ENCODE data around the gene KIAA1191.
"Not testable (repeated sequence)": the region's sequence is repeated elsewhere in the genome, so short reads cannot be mapped to it uniquely, and the experiment has no call there.

Gene KIAA1191

DNA sequence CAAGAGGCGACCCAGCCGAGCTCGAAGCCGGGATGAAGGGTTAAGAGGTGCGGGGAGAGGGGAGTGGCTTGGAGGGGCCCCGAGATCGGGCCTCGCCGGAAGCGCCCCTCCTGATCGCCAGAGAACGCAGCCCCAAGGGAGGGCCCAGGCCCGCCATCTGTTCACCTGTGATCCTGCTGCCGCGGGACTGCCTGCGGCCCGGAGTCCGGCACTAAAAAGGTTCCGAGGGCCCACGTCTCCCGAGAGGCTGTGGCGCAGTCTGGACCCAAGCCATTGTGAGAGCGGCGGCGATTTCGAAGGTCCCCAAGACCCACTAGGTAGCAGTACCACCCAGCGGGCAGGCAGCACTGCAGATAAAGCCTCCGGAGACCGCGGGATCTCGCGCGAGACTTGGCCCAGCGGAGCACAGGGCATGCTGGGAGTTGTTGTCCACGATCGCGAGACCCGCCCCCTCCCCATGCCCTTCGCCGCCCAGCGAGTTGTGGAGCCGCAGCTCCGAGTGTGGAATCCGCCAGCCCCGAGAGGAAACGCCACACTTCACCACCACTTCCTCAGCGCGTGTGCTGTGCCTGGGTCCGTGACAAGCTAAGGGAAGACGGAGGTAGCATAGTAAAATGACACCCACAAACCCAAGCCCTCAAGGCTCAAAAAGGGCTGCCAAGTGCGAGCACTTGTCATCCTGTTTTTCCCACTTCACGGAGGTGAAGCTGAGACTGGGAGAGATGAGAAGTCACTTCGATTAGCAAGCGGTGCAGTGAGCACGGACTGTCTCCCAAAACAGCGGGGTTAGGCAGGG is at the start of gene KIAA1191:
KIAA1191 (minus strand) TSS at position 328 of the 796 bp plus-strand sequence. CDS start 2,256 bp downstream, outside the sequence.
- peak; percentile 95 for DNase-seq

DNA sequence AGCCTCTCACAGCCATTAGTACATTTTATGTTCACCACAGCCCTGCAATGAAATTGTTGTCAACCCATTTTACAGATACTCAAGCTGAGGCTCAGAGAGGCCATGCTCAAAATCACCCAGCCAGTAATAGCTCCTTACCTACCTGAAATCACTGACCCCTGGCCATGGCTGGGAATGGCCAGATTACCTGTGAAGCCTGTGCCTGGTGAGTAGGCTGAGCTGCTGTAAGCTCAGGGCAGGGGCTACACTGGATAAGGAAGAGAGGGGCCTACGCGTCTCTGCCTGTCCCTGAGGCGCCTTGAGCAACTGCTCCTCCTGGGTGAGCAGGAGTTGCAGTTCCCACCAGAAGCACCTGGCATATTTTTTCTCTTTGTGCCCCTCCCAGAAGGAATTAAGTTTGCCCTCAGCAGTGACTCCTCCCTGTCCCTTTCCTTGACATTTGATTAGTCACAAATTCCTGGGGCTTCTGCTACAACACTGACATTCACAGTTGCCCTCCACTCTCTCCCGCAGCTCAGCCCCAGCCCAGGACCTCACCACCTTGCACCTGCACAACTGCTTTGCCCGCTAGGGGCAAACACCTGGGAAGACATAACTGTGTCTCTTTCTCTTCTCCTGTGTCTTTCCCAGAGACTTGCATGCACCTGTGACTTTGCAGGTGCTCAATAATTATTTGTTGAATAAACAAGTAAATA is 49.1 kb upstream of the KIAA1191 start:
- no peak for DNase-seq

DNA sequence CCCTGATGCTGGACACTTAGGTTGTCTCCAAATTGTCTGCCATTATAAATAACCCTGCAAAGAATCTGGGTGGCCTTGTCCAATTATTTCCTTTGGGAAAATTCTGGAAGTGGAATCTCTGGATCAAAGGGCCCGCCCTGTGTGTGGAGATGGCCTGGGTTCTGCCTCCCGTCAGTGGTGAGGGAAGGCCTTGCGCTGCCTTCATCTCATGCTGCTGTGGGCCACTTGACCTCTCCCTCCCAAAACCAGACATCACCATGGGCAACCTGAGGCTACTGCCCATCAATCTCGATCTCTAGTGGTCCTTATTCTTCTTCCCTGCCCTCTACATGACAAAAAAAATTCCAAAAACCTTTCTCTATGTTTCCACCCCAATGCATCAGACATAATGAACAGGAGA is 48.2 kb upstream of the KIAA1191 start:
- no peak for DNase-seq

DNA sequence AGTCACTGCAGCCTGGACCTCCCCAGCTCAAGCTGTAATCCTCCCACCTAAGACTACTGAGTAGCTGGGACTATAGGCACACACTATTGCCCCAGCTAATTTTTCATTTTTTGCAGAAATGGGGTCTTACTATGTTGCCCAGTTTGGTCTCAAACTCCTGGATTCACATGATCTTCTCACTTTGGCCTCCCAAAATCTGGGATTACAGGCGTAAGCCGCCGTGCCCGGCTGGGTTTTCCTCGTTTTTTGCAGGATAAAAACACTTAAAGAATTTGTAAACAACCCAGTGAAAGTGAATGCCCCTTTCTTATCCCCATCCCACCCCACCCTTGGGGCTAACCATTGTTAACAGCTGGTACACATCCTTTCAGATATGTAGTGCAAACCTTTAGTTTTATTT is 47.0 kb upstream of the KIAA1191 start:
- no peak for DNase-seq

GRCh38 chr5:176408252-176408573 is 46.6 kb upstream of the KIAA1191 start:
- not testable (repeated sequence) for DNase-seq

DNA sequence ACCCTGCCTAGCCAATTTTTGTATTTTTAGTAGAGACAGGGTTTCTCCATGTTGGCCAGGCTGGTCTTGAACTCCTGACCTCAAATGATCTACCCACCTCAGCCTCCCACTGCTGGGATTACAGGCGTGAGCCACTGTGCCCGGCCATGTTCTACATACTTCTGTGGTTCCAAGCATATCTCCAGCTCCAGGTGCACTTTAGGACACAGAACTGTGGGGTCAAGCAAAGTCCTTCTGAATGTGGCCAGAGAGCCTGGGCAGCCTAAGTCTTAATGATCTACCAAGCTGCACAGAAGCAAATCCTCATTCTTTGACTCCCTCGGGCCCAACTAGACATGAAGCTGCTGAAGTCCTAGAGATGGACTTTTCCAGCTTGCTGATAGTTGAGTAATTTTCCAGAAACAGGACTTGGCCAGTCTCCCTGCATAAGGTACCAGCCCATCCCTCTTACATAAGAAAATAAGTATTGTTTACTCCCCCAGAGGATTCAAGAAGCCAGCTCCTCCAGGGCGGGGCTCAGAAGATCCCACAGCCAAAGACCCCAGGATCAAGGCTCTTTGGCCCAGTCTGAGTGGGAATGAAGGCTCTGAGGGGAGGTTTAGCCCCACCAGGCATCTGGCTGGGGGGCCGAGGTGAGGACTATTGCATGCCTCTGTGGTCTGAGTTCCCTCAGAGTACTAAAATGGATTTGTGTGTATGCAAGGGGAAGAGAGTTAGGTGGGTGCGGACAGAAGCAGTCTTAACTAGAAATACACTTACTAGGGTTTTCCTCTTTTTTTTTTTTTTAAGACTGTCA is 46.1 kb upstream of the KIAA1191 start:
- no peak for DNase-seq

DNA sequence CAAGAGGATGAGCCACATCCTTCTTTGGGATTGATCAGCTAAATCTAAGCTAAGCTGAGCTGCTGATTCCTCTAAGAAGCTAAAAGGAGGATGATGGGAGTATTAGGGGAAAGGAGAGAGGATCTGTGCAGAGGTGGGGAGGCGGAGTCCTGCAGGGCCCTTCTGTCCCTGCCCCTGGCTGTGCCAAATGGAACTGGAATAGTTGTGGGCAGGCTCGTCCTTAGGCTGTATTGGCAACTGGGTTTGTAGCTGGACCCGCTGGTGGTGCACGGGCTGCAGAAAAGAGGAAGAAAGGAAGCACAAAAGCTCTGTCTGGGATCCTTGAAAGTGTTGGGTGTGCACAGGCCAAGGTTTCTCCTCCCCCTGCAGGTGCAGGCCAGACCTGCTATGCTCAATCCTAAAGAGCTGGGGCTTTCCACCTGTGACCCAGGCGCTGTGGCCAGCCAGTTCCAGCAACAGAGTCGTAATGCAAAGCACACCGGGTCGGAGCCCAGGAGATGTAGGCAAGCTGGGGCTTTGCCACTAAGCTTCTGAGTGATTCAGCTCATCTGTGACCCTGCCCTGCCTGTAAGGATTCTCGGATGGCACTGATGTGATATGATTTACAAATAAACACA is 45.0 kb upstream of the KIAA1191 start:
- DNase-seq = no peak

GRCh38 chr5:176405656-176406435 is 44.3 kb upstream of the KIAA1191 start:
- DNase-seq = no peak

GRCh38 chr5:176401281-176402205 is 40.0 kb upstream of the KIAA1191 start:
- no peak for DNase-seq

- DNase-seq = no peak
These were observed 39.0 kb upstream of the KIAA1191 start for GRCh38 chr5:176400382-176401156.

DNA sequence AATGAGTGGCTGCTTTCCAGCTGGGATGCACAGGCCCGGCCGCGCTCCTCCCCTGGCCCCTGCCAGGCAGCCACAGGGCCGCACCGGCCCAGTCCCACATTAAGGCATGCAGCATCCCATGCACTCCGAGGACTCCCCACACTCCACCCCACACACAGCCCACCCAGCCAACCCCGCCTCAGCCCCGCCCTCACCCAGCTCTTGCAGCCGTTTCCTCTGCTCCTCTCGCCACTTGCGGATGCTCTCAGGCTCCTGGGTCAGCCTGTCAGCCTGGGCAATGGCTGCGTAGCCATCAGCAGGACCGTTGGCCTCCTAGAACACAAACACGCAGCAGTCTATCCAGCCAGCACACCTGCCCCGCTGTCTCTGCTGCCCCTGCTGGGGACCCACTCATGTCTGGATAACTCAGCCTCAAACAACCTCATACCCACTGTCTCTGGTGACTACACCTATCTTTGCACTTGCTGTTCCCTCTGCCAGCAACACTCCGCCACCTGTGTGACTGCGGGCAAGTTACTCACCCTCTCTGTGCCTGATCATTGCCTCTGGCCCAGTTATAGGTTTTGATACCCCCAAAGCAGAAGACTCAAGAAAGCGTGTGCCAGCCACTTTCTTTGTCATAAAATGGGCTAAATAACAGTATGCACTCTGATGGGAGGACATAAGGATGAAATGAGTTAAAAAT is 36.3 kb upstream of the KIAA1191 start:
- DNase-seq = no peak

DNA sequence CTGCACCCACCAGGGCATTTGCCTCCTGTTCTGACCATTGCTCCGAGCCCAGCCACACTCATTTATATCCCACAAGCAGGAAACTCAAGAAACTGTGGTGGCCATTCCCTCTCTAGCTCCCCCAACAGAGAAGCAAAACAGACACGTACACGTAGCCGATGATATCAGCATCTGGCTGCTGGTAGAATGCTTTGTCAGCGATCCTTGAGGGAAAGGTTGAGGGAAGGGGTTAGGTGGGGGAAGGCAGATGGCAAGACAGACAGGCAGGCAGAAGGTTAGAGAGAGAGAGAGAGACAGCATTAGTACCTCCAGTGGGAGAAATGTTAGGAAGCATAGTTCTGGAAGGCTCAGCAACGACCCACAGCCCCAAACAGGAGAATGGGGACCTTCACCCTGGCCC is 34.8 kb upstream of the KIAA1191 start:
- DNase-seq = no peak

DNA sequence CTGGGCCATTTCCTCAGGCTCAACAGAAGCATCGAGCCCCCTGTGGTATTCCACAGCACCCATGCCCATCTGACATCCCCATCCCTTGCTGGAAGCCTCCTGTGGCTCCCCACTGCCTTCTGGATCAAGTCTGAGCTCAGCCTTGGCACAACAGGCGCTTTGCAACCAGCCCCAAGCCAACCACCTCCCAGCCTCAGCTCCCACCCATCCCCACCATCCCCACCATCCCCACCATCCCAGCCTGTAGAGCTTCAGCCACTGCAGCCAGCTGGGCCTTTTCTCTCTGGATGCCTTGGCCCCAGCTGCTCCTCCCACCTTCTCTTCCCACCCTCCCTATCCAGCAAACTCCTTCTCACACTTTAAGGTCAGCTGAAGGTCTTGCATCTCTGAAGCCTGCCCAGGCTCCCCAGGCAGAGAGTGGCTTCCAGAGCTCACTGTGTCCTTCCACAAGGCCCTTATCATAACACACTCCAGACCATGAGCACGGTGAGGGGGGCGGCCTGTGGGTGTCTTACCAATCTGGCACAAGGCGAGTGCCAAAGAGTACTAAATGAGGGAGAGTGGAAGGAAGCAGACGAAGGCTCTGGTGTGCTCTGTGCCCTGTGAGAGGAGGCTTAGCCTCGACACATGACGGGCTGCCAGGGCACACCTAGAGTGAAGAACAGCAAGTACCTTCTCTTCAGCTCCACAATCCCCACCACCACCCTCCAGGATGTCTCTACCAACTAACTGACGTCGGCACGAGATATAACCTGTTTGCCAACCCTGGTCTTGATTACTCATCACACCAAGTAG is 33.5 kb upstream of the KIAA1191 start:
- no peak for DNase-seq

GRCh38 chr5:176394096-176394495 is 32.5 kb upstream of the KIAA1191 start:
- no peak for DNase-seq

- no peak for DNase-seq
These were observed 31.0 kb upstream of the KIAA1191 start for GRCh38 chr5:176392526-176392925.

DNA sequence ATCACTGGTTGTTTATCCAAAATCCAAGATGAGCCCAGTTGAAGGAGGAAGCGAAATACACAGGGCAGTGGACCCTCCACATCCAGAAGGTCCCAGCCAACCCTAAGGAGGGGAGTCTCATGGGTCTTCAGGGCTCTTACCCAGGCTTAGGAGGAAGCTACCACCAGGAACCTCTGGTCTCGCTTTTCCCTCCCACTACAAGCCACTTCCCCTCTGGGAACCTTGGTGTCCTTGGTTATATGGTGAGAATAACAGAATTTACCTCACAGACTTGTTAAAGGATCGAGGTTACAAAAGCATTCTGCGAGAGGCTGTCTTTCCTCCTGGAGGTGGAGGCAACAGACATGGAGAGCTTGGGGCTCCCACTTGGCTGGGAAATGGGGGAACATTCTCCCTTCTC is 30.4 kb upstream of the KIAA1191 start:
- DNase-seq = no peak

DNA sequence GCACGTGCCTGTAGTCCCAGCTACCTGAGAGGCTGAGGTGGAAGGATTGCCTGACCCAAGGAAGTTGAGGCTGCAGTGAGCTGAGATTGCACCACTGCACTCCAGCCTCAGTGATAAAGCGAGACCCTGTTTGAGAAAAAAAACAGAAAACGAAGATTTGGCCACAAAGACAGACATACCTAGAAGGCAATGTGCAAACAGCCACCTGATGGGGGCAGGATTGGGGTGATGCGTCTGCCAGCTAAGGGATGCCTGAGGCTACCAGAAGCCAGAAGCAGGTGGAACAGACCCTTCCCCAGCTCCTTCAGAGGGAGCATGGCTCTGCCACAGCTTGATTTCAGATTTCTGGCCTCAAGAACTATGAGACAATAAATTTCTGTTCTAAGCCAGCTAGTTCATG is 29.9 kb upstream of the KIAA1191 start:
- DNase-seq = no peak

DNA sequence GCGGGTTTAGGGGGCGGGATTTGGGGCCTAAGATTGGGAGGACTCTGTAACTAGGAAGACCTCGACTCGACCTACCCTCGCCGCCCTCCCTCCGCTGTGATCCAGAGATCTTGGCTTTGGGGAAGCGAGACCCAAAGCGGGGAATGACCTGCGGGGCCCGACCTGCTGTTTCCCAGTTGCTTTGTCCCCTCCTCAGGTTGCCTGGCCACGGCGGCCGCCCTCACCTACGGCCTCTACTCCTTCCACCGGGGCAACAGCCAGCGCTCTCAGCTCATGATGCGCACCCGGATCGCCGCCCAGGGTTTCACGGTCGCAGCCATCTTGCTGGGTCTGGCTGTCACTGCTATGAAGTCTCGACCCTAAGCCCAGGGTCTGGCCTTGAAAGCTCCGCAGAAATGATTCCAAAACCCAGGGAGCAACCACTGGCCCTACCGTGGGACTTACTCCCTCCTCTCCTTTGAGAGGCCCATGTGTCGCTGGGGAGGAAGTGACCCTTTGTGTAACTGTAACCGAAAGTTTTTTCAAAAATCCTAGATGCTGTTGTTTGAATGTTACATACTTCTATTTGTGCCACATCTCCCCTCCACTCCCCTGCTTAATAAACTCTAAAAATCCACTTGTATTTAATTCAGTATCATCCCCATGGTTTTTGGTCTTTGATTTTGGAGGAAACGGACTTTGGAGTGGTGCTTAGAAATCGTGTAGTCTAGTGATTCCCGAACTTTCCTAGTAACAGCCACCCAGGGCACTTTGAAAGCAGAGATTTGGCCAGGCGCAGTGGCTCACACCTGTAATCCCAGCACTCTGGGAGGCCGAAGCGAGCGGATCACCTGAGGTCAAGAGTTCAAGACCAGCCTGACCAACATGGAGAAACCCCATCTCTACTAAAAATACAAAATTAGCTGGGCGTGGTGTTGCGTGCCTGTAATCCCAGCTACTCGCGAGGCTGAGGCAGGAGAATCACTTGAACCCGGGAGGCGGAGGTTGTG is 27.9 kb upstream of the KIAA1191 start:
- DNase-seq = no peak

Measured in CD4-positive, alpha-beta T cell treated with Interleukin-4 for 4 hours (primary cell).